PC-3 (cell line): ENCODE measurements around the gene C19orf12.

Experiments used
- EZH2 ChIP-seq: fragments of 300-600 bp; sonication (generic); IDR thresholded peaks from one replicate; pipeline ENCODE4 v1.6.1; 2017; ENCODE audit warnings: antibody characterized with exemption, mild to moderate bottlenecking, low read length; ENCODE audit not compliant: unreplicated experiment
- TF ChIP-seq, protein P1 (sequence below): fragments of 300-600 bp; sonication (generic); conservative IDR thresholded peaks from 2 replicates; pipeline ENCODE4 v1.5.1; 2017; ENCODE audit warnings: antibody characterized with exemption, low read depth, mild to moderate bottlenecking, low read length

DNA sequence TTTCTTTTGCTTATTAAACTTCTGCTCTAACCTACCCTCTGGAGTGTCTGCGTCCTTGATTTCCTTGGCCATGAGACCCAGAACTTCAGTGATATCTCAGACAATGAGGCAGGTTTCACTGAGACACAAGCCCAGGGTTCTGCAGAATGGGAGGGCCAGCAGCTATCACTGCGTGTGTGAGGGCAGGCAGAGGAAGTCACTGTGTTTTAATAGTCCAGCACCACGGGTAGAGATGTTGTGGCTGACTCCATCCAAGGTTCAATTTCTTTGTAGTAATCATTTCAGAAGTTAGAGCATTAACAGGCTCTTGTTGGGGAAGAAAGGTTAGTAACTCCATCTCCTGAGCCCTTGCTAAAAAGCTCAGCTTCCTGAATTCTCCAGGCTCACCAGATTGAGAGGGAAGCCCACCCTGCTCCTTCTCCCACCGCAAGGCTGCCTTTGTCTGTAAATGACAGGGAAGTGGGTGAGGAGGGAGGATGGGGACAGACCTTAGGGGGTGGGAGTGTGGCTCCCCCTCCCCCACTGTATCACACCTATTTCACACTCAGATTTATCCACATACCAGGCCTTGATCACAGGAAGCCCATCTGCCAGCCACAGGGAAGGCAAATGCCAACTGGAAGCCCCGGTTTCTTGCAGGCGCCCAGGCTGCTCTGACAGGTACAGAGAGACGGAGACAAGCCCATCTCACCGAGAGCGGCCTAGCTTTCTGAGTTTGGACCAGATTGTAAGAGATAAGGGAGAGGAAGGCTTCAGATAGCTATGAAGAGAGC is 2.1 kb downstream of the C19orf12 start:
- TF ChIP-seq EZH2 = no peak
- TF ChIP-seq, protein P1, sequence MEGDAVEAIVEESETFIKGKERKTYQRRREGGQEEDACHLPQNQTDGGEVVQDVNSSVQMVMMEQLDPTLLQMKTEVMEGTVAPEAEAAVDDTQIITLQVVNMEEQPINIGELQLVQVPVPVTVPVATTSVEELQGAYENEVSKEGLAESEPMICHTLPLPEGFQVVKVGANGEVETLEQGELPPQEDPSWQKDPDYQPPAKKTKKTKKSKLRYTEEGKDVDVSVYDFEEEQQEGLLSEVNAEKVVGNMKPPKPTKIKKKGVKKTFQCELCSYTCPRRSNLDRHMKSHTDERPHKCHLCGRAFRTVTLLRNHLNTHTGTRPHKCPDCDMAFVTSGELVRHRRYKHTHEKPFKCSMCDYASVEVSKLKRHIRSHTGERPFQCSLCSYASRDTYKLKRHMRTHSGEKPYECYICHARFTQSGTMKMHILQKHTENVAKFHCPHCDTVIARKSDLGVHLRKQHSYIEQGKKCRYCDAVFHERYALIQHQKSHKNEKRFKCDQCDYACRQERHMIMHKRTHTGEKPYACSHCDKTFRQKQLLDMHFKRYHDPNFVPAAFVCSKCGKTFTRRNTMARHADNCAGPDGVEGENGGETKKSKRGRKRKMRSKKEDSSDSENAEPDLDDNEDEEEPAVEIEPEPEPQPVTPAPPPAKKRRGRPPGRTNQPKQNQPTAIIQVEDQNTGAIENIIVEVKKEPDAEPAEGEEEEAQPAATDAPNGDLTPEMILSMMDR = no peak
